Natural killer cell (primary cell): ENCODE results near the gene ARFGEF2. TPM values are rescaled to one million over a fixed set of nuclear protein-coding genes. Genes with fewer than 3 reads are reported as not detected.

Experiments used
- ATAC-seq, 3 donors: fragments of 150-1000 bp in 2 of 3; fragments of 200-7000 bp in 1 of 3; cut with Tn5 transposase; 1 replicate in 1 of 3; 2 replicates in 2 of 3; pipeline ENCODE4 v1.10.0; 2021; ENCODE audit warnings: mild to moderate bottlenecking in 2 of 3, moderate library complexity in 2 of 3
- DNase-seq, 2 donors: peaks; one replicate each; pipeline versions ENCODE4 v3.0.0 to v3.0.0-alpha.2; 2013 to 2021; ENCODE audit warnings: mixed read lengths in 1 of 2
- H3K27ac ChIP-seq: one replicate; pipeline ENCODE4 v1.5.1; 2013; ENCODE audit warnings: mild to moderate bottlenecking, low read length
- H3K27me3 ChIP-seq: one replicate; pipeline ENCODE4 v1.6.1; 2013; ENCODE audit warnings: low read length; ENCODE audit not compliant: control insufficient read depth, insufficient read depth
- H3K36me3 ChIP-seq: one replicate; pipeline ENCODE4 v1.6.1; 2013; ENCODE audit warnings: low read length; ENCODE audit not compliant: control insufficient read depth, insufficient read depth
- H3K4me1 ChIP-seq: one replicate; pipeline ENCODE4 v1.6.1; 2013; ENCODE audit warnings: low read length; ENCODE audit not compliant: control insufficient read depth, insufficient read depth
- H3K4me3 ChIP-seq: one replicate; pipeline ENCODE4 v1.5.1; 2013; ENCODE audit warnings: low read length
- H3K9me3 ChIP-seq: one replicate; pipeline ENCODE4 v1.6.1; 2013; ENCODE audit warnings: low read length; ENCODE audit not compliant: control insufficient read depth, insufficient read depth
- H3K27ac Mint-ChIP-seq, 2 donors: one replicate each; pipeline ENCODE4 v1.8.0; 2022; ENCODE audit warnings: mild to moderate bottlenecking in 2 of 2, mixed read lengths in 2 of 2, moderate library complexity in 1 of 2
- H3K27me3 Mint-ChIP-seq, 2 donors: one replicate each; pipeline ENCODE4 v1.8.0; 2022; ENCODE audit warnings: low read depth in 2 of 2, mixed read lengths in 2 of 2
- H3K36me3 Mint-ChIP-seq: one replicate; pipeline ENCODE4 v1.8.0; 2022; ENCODE audit warnings: mixed read lengths
- H3K4me1 Mint-ChIP-seq, 2 donors: one replicate each; pipeline ENCODE4 v1.8.0; 2022; ENCODE audit warnings: mixed read lengths in 2 of 2
- H3K4me3 Mint-ChIP-seq: one replicate; pipeline ENCODE4 v1.8.0; 2022; ENCODE audit warnings: mild to moderate bottlenecking, moderate library complexity, mixed read lengths
- H3K9me3 Mint-ChIP-seq, 2 donors: one replicate each; pipeline ENCODE4 v1.8.0; 2022; ENCODE audit warnings: mixed read lengths in 2 of 2
- CTCF ChIP-seq: fragments of 200-600 bp; IDR thresholded peaks from one replicate; pipeline ENCODE4 v1.8.0; 2022; ENCODE audit warnings: antibody characterized with exemption
- WGBS: methylation state at CpG from one replicate; pipeline ENCODE4 v1.1.7; 2013; ENCODE audit warnings: missing lambda C conversion rate; ENCODE audit not compliant: insufficient coverage; 5-methylcytosine and 5-hydroxymethylcytosine counted together
- intact Hi-C: fragments of 100-400 bp; cut with micrococcal nuclease; formaldehyde crosslinking; loops from one replicate; pipeline ENCODE4 v1.14.2; 2022
- total RNA-seq, 4 donors: library from RNA; stranded (reverse); fragments of 120-200 nt in 1 of 4; gene quantifications; one replicate each; pipeline versions ENCODE4 v1.2.3 to v1.2.4, GENCODE V29; 2013 to 2022

ARFGEF2 gene
- total RNA-seq, 3 donors from 2014 or later (not counting 1 experiment from before 2014, with no cell fraction given) = 22.7 to 26.9 (median 26.9) TPM

- no peak overlapping the region for H3K27ac ChIP-seq
- Mint-ChIP-seq H3K27ac (no peak overlapping the region), H3K9me3 (no peaks in the 10 kb centered on the region), H3K36me3 (peaks cover 11% of the 10 kb centered on the region), H3K4me1 (peaks cover 7 to 9% of the 10 kb centered on the region in 2 donors), H3K27me3 (no peaks in the 10 kb centered on the region), H3K4me3 (no peak overlapping the region)
- peaks cover 34% of the 10 kb centered on the region for H3K36me3 ChIP-seq
- intact Hi-C loops = no loop called here
- no peak for ATAC-seq
- peaks cover 18% of the 10 kb centered on the region for H3K4me1 ChIP-seq
- no peaks in the 10 kb centered on the region for H3K9me3 ChIP-seq
- no peak for TF ChIP-seq CTCF
- WGBS = 95% methylated on average over 5 of the region's 7 CpGs
- no peak overlapping the region for H3K4me3 ChIP-seq
- no peak for DNase-seq
- no peaks in the 10 kb centered on the region for H3K27me3 ChIP-seq
Measured at GRCh38 chr20:49034070-49034732, 112.7 kb downstream of the ARFGEF2 start.

DNA sequence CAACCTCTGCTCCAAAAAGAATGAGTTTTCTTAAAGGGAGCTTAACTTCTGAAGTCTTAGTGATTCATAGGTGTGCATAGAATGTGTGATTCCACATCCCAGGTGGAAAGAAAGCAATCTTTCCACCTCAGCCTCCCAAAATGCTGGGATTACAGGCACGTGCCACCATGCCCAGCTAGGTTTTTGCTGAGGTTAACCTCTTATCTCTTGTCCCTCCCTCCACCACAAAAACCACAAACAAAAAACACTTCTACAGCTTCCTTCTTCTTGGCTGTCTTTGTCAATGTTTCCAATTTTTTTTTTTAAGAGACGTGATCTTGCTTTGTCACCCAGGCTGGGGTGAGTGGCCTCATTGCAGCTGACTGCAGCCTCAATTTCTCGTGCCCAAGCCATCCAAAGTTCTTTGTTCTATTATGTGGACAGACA is 116.5 kb downstream of the ARFGEF2 start:
- ATAC-seq = peak; percentile 21 to 36 (median 35)
- peaks cover 11% of the 10 kb centered on the region for H3K36me3 ChIP-seq
- H3K27ac ChIP-seq = no peak overlapping the region
- no peaks in the 10 kb centered on the region for H3K27me3 ChIP-seq
- no peaks in the 10 kb centered on the region for H3K27me3 Mint-ChIP-seq
- H3K9me3 Mint-ChIP-seq = no peaks in the 10 kb centered on the region
- no peak for TF ChIP-seq CTCF
- H3K4me3 Mint-ChIP-seq = peak overlapping the region; percentile 3
- peaks cover 9% of the 10 kb centered on the region for H3K36me3 Mint-ChIP-seq
- WGBS = 2% methylated on average over 3 of the region's 3 CpGs
- H3K4me1 ChIP-seq = peaks cover 18% of the 10 kb centered on the region
- H3K4me1 Mint-ChIP-seq = peaks cover 7 to 15% of the 10 kb centered on the region in 2 donors
- H3K27ac Mint-ChIP-seq = peak overlapping the region in 1 of 2 donors; percentile 65
- no peaks in the 10 kb centered on the region for H3K9me3 ChIP-seq
- peak in 1 of 2 donors; percentile 50 for DNase-seq
- intact Hi-C loops = no loop called here
- H3K4me3 ChIP-seq = no peak overlapping the region

GRCh38 chr20:49039854-49040253 is 118.3 kb downstream of the ARFGEF2 start:
- ATAC-seq = no peak
- Mint-ChIP-seq H3K27ac (peak overlapping the region in 1 of 2 donors; percentile 38), H3K9me3 (no peaks in the 10 kb centered on the region), H3K4me1 (peaks cover 7 to 15% of the 10 kb centered on the region in 2 donors), H3K4me3 (no peak overlapping the region), H3K36me3 (no peaks in the 10 kb centered on the region), H3K27me3 (no peaks in the 10 kb centered on the region)
- TF ChIP-seq CTCF = no peak
- H3K36me3 ChIP-seq = no peaks in the 10 kb centered on the region
- no peak for DNase-seq
- intact Hi-C loops = no loop called here
- no peaks in the 10 kb centered on the region for H3K9me3 ChIP-seq
- H3K27ac ChIP-seq = no peak overlapping the region
- H3K4me3 ChIP-seq = no peak overlapping the region
- WGBS = 96% methylated on average over 4 of the region's 5 CpGs
- H3K27me3 ChIP-seq = no peaks in the 10 kb centered on the region
- peaks cover 18% of the 10 kb centered on the region for H3K4me1 ChIP-seq

GRCh38 chr20:49043000-49043399 is 121.5 kb downstream of the ARFGEF2 start:
- H3K9me3 ChIP-seq = no peaks in the 10 kb centered on the region
- peaks cover 29% of the 10 kb centered on the region for H3K4me1 ChIP-seq
- Mint-ChIP-seq H3K9me3 (no peaks in the 10 kb centered on the region), H3K27ac (no peak overlapping the region), H3K4me1 (peaks cover 27 to 41% of the 10 kb centered on the region in 2 donors), H3K4me3 (peak overlapping the region; percentile 25), H3K36me3 (no peaks in the 10 kb centered on the region), H3K27me3 (no peaks in the 10 kb centered on the region)
- 98% methylated on average over 5 of the region's 5 CpGs for WGBS
- no peak for TF ChIP-seq CTCF
- H3K36me3 ChIP-seq = no peaks in the 10 kb centered on the region
- H3K27ac ChIP-seq = no peak overlapping the region
- intact Hi-C loops = no loop called here
- no peaks in the 10 kb centered on the region for H3K27me3 ChIP-seq
- ATAC-seq (no peak), DNase-seq (no peak)
- H3K4me3 ChIP-seq = no peak overlapping the region
